GM19395 (cell line): Measurements from ENCODE around the gene CETN1.

Experiments
- ATAC-seq: cut with Tn5 transposase; IDR thresholded peaks from one replicate; pipeline ENCODE4 v1.9.1; 2021; ENCODE audit warnings: mild to moderate bottlenecking, moderate library complexity; ENCODE audit not compliant: unreplicated experiment

CETN1 gene

DNA sequence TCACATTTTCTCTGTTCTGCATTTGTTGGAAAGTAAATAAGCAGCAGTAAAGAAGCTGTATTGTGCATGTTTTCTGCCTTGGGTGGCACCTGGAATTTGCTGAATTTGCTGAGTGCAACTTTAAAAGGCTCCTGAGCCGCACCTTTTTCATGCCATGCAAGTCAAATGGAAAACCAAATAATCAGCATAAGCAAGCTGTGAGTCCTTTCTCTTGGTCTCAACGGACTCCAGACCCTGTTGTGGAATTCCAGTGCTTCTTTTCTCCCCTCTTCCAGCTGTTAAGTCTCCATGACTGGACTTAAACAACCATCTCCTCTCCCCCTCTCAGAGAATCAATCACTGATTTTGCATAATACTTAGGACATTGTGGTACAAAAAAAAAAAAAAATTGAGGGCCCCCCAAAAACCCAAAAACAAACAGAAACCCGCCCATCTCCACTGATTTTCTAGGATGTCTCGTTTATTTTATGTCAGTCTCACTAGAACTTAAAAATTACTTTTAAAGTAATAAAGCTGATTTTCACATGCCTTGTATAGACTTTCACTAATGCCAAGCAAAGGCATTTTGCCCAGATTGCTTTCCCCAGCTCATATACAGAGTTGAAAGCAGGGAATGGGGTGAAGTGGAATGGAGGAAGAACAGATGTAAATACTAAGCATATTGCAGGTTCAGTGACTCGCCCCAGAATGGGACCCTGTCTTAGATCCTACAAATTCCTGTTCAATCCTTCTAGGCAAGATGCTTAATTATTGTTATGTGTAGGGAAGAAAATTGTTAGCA, 5.1 kb upstream of the CETN1 start:
- ATAC-seq, result no peak

DNA sequence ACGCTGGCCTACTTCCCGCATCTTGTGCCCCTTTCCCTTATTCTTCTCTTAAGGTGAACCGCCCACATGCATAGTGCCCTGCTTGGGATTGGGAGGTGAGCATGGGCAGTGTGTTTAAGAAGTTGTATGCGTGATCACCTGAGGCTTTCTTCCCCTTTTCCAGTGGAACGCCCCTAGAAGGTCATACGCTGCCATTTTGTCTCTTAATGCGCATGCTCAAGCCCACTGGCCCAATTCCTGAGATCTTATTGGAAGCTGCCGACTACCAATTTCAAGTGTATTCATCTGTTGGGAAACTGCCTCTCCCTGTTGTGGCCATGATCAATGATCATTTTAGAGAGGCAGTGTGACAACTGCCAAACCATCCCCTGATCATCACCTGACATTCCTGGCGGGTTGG, 3.3 kb upstream of the CETN1 start:
- no peak for ATAC-seq

DNA sequence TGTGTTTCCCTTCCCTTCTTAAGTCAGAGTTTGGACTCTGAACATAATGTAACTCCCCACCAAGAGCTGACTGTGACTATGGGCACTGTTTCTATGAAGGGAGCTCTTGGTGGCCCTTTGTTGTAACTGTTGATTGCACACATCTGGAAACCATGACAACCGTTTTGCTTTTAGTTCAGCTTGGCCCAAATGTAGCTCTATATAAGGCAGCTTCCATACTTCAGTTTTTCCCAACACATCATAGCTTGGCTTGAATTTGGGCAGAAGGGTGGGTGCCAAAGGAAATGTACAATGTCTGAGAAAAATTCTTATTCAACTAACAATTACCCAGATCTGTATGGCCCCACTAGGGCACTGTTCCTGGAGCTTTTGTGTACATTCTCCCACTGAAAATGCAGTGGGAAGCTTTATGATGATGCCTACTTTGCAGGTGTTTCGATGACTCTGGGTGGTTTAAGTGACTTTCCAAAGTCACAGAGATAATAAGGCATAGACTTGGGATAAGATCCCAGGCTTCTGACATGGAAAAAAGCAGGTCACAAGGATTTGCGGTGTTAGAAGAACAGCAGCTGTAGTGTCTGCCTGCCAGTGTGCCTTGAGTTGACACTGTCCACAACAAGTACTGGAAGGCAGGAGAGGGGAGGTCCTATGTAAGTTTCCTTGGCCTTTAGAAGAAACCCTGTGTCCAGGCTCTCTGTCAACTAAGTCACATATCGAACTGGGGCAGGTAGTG, 2.4 kb upstream of the CETN1 start:
- no peak for ATAC-seq

DNA sequence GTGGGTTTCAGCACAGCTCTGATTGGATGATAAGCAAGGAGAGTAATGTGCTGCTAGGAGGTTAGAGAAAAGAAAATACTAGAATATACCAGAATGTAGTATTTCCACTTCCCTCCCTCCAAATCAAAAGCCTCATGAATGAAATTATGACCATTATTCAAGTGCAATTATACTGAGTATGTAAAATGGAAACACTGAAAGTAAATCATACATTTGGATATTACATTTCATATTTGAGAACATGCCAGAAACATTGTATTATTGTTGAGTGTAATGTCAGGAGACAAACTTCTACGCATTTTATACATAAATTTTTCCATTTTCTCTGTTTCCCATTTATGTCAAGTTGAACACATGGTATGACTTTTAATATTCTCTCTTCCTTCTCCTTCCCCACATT, 942 bp upstream of the CETN1 start:
- ATAC-seq, result no peak

DNA sequence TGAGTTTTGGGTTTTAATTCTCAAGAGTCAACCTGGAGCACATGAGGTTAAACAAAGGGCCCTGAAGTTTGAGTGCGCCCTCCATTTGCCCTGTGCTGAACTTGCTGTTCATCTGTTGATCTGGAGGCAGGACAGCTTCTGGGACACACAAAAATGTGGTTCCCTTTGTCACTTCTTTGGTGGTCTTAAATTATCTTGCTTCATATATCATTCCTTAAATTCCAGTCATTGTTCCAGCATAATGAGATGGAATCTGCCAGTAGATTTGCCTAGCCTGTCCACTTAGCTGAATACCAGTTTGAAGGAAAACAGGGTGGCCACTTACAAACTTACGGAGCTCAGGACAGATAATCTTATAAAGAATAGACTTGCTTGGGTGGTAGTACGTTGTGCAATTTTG, 916 bp downstream of the CETN1 start:
- ATAC-seq, result no peak

DNA sequence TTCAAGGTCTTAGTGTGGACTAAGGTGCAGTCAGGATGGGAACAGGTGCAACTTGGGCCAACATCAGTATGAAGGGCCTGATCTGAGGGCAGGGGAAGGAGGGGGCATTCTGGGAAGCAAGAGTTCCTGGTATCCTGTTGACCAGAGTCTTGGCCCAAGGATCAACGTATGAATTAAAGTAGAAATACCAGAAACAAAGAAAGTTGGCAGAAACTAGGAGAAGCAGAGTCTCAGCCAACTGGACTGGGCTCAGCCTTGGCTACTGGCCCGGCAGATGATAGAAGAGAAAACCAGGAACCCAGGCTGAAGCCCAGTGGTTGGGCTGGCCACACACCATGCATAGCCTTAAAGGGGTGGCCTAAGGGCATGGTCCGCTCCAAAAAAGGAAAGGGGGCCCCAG, 2.3 kb downstream of the CETN1 start:
- ATAC-seq, result no peak

DNA sequence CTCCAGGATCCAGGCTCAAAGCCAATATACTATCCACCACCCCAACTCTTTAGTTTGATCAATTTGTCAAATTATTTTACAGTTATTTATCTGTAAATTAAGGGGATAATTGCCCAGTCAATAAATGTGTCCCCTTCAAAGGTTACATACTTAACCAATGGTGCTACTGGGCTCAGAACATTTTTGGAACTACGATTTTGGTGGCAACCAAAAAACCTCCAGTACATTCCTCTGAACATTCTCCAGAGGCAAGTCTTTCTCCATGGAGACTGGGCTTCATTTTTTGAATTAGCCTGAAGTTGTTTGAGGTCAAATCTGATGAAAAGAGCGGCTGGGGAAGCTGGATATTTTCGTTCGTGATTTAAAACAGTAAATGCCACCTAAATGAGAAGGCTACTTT, 14.9 kb downstream of the CETN1 start:
- no peak for ATAC-seq

DNA sequence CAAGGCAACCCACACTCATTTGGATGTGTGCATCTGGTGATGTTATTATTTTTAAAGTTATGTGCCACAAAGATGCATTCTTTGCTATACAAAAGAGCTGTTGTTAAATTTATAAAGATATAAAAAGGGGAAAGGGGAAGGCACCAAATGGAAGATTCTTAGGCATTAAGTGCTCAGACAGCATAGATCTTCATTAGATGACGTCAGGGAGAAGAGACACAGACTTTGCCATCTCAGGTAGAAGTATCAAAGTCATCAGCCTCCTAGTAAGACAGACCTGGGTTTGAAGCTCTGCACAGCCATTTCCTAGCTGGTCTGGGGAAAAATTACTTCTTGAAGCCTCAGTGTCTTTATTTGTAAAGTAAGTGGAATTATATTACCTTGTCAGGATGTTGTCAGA, 15.4 kb downstream of the CETN1 start:
- no peak for ATAC-seq

DNA sequence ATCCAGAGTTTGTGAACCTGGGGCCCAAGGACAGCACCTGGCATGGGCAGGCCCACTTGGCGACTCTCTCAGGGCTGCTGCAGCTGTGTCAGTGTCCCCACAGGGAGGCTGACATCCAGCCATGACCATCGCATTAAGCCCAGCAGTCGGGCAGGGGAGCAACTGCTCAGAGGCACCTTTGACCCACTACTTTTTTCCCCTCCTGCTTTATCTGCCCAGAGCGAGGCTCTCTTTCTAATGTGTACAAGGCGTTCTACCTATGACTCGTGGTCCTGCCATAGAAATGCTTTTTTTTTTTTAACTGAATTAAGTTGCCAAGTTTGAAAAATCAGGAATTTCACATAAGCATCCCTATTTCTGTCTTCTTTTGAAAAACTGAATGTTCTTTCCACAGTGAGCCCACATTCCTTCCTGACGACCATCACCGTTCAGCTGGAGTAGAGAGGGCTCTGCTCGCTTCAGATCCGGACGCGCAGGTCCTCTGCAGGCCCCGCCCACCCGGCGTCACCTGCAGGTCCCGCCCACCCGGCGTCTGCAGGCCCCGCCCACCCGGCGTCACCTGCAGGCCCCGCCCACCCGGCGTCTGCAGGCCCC, 16.2 kb downstream of the CETN1 start:
- ATAC-seq, result peak; percentile 75

DNA sequence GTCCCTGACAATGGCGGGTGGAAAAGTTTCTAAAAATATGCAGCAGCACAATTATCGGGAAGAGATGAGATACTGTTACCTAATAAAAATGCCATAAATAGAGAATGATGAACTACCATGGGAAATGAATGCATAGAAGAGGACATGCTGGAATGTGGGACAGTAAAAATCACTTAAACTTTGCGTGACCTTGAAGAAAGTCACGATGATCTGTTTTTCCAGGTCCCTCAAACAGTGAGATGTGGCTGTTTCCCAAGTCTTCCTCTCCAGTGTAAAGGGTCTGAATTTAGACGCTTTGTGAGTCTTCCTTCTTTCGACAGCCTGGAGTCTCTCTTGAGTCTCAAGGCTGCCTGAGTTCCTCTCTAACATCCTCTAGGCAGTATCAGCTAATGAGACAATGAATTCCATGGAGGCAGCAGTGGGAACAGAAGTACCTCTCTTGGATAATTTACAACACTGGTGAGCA, 18.0 kb downstream of the CETN1 start:
- no peak for ATAC-seq

DNA sequence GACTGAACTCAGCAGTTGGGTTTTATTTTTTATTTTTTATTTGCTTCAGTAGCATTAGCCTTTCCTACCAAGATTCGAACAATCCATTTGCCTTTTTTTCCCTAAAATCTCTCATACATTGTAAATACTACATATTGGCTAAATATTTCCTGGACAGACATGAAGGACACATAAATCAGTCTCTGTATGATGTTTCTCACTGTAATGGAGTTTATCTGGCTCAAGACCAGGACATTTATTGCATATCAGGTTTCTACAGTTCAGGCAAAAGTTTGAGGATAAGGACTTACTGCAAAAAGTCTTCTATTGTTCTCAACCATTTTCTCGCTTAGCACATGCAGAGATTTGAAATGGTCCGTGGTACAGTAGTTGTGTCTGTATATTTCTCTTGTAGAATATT, 19.9 kb downstream of the CETN1 start:
- ATAC-seq, result no peak

DNA sequence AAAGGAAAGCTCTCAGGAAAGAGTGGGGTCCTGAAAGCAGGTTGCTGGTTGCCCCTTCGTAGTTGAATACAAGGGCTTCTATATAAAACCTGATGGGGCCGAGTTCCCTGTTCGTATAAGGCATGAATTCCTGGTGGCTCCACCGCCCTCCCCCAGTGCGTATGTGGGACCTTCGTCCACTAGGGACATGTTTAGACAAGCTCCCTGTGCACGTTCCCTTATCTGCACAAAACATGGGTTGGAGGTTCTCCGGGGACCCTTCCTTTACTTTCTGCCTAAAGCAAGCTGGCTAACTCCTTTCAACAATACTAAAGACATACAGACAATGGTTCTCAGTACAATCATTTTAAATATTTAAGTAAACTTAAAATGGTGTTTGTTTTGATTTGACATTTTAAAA, 24.6 kb downstream of the CETN1 start:
- ATAC-seq, result no peak

DNA sequence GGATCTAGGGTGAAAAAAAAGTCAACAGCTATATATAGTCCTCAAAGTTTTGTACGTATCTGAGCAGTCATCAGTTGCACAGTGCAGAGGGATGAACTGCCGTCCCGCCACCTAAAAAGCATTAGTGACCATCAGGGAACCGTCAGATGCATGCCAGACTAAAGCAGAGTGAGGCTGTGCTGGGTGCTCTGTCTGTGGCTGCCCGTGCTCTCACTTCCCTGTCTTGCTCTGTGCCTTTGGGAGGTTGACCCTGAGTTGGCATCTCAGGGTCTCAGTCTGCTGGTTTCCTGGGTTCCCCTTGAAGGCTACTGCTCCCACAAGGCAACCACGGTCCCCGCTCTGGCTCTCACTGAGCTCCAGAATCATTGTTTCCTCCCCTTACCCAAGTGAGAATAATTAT, 27.8 kb downstream of the CETN1 start:
- no peak for ATAC-seq

DNA sequence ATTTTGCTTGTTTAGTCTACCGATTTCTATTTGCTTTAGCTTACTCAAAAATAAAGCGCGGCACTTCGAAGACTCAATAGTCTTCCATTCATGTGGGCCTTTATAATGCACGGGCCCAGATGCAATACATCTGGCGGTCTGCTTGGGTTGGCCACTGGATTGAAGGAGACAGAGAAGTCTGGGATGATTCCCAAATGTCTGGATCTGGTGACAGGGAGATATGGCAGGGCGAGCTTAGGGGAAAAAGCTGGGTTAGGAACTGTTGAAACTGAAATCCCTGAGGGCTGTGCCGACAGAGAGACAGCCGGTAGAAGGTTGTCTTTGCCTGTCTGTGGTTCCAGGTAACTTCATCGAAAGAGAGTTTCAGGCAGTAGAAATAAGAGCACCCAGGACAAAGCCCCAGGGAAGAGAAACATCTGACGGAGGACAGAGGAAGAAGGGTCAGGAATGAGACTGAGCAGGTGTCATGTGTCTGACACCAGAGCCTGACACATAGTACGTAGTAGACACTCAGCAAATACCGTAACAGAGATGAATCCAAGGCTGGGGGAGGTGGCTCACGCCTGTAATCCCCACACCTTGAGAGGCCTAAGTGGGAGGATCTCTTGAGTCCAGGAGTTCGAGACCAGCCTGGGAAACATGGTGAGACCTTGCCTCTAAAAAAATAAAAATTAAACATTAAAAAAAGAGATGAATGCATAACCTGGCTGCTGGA, 30.2 kb downstream of the CETN1 start:
- ATAC-seq, result no peak

DNA sequence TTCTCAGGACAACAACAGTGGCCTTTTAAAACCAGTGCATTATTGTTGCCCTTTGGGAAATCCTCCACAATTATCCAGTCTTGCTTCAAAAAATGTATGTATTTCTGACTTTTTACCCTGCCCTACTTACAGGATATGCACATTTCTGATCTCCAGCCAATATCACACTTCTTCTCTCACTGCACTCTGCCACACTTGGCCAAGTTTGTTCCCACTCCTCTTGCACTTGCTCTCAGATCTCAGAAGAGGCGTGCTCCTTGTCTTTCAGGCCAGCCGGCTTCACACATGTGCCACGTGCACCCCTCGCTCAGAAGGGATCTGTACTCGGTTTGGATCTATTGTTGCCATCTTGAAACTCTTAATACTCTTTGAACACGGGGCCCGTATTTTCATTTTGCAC, 32.0 kb downstream of the CETN1 start:
- ATAC-seq, result no peak

DNA sequence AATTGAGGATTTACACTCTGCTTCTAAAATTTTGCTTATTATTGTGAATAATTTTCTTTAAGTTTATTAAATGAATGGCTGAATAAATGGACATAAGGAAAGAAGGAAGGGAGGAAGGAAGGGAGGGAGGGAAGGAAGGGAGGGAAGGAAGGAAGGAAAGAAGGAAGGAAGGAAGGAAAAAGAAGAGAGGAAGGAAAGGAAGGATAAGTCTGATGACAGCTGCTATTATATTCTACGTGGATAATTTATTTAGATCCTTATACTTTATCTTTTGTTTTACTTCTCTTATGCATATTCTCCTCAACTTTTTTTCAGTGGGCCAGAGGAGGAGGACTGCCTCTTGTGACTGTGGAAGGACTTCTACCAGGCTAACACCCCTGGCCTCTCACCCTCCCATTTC, 34.0 kb downstream of the CETN1 start:
- no peak for ATAC-seq

DNA sequence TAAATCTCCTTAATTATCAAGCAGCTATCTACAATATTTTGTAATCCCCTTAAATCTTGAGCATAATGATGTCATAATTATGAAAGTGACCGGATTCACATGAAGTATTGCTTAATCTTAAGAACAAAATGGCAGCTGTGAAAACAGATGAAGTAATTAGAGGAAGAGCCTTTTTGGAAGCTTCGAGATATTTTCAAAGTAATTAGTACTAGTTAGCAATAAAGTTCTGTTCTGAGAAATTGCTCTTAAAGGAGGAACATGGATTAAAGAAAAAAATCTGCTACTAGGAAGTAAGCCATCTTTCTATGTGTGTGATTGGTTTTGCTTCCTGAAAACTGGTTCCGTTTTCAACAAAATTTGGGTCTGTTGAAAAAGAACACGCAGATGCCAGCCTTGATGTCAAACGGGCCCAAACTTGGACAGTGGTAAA, 34.9 kb downstream of the CETN1 start:
- no peak for ATAC-seq

DNA sequence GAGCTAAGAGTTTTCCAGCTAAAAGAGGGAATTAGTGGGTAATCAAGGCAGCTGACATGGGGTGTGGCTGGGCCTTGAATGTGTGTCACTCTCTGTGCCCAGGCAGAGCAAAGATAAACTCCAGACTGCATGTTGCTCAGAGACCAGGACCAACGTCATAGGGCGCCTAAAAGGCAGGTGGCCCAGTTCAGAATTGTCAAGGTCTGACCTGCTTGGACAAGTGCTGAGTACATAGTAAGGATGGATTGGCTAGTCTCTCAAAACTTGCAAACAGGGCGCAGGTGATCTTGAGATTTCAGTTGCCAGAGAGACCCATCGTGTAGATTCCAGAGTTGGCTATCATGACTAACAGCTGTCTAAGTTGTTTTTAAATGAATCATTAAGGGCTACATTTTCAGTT, 35.6 kb downstream of the CETN1 start:
- ATAC-seq, result no peak

DNA sequence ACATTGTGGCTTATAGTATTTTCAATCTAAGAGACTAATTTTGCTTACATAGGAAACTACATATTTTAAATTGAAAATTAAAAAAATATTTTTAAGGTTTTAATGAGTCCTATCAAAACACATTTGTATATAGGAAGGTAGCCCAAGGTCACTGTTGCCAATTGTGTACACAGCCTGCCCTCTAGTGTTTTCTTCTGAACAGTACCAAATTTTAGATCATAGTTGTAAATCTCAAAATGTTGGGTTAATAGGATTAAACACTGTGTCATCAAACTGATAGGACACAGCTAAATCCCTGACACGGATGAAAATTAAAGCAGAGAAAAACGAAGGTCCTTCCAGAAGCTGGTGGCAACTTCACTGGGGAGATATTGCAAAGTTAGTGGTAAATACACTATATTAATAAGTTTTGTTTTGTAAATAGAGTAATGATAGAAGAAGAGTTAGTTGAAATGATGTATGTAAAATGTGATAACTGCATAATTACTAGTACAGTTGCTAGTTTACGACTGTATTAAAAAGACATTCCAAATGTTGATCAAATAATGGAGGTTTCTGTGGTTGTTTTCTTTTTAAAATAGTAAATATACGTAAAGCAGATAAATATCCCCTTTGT, 36.3 kb downstream of the CETN1 start:
- ATAC-seq, result no peak

DNA sequence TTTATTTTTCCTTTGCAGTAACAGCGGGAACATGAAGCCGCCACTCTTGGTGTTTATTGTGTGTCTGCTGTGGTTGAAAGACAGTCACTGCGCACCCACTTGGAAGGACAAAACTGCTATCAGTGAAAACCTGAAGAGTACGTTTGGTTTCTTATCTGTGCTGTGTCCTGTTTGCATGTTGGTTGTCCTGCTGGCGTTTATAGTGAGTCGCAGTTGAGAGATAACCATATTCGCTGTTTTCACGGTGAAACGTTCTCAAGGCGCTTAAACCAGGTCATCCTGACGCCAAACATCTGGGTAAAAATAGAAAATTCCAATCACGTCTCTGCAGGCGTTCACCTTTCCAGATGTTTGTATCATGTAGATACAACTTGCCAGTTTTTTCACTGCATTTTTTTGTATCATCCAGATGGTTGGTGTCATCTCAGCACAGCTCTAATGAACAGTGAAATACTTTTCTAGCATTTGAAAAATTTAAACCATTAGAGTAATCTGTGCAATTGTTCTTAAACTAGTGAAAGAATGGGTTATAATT, 37.9 kb downstream of the CETN1 start:
- ATAC-seq, result no peak

DNA sequence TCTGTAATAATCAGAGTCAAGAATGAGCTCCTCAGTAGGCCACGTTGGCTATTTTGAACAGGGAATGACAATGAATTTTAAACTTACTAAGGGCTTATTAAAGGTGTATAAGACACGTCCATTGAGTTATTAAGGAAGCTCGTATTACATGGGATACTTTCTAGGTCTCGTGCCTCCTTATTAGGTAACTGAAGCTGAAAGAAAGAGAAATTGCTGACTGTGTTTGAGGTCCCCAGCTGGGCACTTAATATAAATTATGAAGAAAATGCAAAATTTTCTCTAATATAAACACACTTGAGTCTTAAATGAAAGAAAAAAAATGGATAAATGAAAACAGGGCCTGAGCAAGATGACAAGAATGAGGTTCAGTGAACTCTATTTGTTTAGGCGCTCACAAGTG, 38.4 kb downstream of the CETN1 start:
- ATAC-seq, result no peak
